ENCODE measurements around the gene PERCC1. TPM values are rescaled to one million over a fixed set of nuclear protein-coding genes. Genes with fewer than 3 reads are reported as not detected.

PERCC1 gene
- total RNA-seq, 1 donor from 2014 or later = not detected

- Histone ChIP-seq H3K36me3 (peaks cover 0 to 40% of the 10 kb centered on the region in 2 donors), H3K9me3 (no peaks in the 10 kb centered on the region), H3K4me3 (no peak overlapping the region), H3K27me3 (no peaks in the 10 kb centered on the region), H3K4me1 (no peaks in the 10 kb centered on the region), H3K27ac (no peak overlapping the region)
- no peak for DNase-seq (ENCODE audit: extremely low spot score in 2 of 2)
- intact Hi-C loops (cut with DNase I) = no loop called here
- TF ChIP-seq POLR2A (IDR thresholded peaks at IDR 0.05) (no peak), POLR2AphosphoS5 (IDR thresholded peaks at IDR 0.05; ENCODE audit: insufficient read depth in 1 of 2, low read depth in 1 of 2) (peak in 1 of 2 donors; percentile 20)
Observed at GRCh38 chr16:1461146-1461545, 30.3 kb downstream of the PERCC1 start.

DNA sequence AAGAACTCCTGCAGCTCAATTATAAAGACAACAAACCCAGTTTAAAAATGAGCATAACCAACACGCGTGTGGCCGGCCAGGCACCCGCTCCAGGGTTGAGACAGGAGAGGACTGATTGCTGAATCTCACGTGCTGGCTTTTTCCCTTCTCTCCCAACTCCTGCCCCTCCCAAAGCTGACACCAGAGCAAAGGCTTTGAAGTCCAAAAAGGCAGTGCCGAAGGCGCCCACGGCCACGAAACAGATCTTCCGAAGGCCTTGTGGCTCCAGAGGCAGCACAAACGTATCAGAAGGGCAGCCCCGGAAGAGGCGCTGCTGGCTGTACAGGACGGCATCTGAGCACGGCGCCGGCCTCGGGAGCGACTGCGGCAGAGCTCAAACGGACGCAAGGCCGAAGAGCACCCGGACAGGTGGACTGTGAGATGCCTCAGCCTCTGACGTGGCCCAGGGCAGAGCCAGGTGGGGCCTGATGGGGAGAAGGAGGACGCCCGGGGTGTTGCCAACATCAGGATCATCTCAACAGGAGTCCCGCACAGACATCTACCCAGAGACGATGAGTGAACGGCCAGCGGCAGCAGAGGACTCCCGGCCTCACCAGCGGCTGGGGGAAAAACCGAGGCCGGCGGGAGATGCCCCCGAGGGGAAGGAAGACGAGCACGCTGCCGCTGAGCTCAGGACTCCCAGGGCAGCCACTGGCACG is 33.5 kb downstream of the PERCC1 start:
- intact Hi-C loops (cut with DNase I) = no loop called here
- TF ChIP-seq POLR2A (IDR thresholded peaks at IDR 0.05) (no peak), POLR2AphosphoS5 (IDR thresholded peaks at IDR 0.05; ENCODE audit: insufficient read depth in 1 of 2, low read depth in 1 of 2) (no peak)
- TF ChIP-seq, protein P1, sequence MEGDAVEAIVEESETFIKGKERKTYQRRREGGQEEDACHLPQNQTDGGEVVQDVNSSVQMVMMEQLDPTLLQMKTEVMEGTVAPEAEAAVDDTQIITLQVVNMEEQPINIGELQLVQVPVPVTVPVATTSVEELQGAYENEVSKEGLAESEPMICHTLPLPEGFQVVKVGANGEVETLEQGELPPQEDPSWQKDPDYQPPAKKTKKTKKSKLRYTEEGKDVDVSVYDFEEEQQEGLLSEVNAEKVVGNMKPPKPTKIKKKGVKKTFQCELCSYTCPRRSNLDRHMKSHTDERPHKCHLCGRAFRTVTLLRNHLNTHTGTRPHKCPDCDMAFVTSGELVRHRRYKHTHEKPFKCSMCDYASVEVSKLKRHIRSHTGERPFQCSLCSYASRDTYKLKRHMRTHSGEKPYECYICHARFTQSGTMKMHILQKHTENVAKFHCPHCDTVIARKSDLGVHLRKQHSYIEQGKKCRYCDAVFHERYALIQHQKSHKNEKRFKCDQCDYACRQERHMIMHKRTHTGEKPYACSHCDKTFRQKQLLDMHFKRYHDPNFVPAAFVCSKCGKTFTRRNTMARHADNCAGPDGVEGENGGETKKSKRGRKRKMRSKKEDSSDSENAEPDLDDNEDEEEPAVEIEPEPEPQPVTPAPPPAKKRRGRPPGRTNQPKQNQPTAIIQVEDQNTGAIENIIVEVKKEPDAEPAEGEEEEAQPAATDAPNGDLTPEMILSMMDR (IDR thresholded peaks at IDR 0.05) = no peak
- H3K27ac ChIP-seq = no peak overlapping the region
- no peaks in the 10 kb centered on the region for H3K4me1 ChIP-seq
- no peaks in the 10 kb centered on the region for H3K9me3 ChIP-seq
- no peak for DNase-seq (ENCODE audit: extremely low spot score in 2 of 2)
- H3K4me3 ChIP-seq = no peak overlapping the region
- peaks cover 0 to 20% of the 10 kb centered on the region in 2 donors for H3K36me3 ChIP-seq
- H3K27me3 ChIP-seq = no peaks in the 10 kb centered on the region

DNA sequence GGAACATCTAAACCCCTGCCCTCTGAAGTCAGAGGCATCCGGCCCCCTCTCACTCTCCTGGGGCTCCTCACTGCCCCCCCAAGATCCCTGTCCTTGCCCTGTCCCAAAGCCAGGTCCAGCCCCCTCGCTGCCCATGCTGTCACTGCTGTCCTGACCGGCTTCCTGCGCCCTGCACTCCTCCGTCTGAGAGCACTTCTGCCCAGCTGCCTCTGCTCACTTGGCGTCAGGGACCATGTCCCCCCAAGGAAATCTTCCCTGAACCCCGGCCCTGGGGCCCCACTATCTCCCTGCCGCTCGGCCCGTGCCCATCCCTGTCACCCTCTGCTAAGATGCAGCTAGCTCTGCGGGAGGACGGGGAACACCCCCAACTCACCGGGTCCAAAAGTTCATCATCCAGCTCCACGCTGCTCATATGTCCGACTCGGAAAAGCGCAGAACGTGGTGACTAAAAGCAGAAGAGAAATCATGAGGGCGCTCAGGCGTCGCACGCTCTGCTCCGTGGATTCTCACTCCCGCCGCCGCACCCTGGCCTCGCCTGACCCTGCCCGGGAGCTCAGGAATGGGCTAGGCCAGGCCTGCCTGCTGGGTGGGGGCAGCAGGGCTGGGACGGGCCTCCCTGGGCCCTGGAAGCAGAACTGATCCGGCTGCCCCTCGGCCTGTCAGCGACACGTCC is 34.2 kb downstream of the PERCC1 start:
- intact Hi-C loops (cut with DNase I) = no loop called here
- no peak for DNase-seq (ENCODE audit: extremely low spot score in 2 of 2)
- no peak for TF ChIP-seq POLR2AphosphoS5 (IDR thresholded peaks at IDR 0.05; ENCODE audit: insufficient read depth in 1 of 2, low read depth in 1 of 2)
- no peak for TF ChIP-seq POLR2A (IDR thresholded peaks at IDR 0.05)
- TF ChIP-seq, protein P1 (IDR thresholded peaks at IDR 0.05) = no peak
- Histone ChIP-seq H3K36me3 (peaks cover 0 to 20% of the 10 kb centered on the region in 2 donors), H3K27me3 (no peaks in the 10 kb centered on the region), H3K27ac (no peak overlapping the region), H3K4me1 (no peaks in the 10 kb centered on the region), H3K4me3 (no peak overlapping the region), H3K9me3 (no peaks in the 10 kb centered on the region)

GRCh38 chr16:1465567-1465915 is 34.7 kb downstream of the PERCC1 start:
- peaks cover 0 to 16% of the 10 kb centered on the region in 2 donors for H3K36me3 ChIP-seq
- H3K27me3 ChIP-seq = no peaks in the 10 kb centered on the region
- TF ChIP-seq POLR2A (IDR thresholded peaks at IDR 0.05) = no peak
- TF ChIP-seq, protein P1 (IDR thresholded peaks at IDR 0.05) = no peak
- TF ChIP-seq POLR2AphosphoS5 (IDR thresholded peaks at IDR 0.05; ENCODE audit: insufficient read depth in 1 of 2, low read depth in 1 of 2) = no peak
- no peak for DNase-seq (ENCODE audit: extremely low spot score in 2 of 2)
- no peaks in the 10 kb centered on the region for H3K9me3 ChIP-seq
- no peak overlapping the region for H3K4me3 ChIP-seq
- intact Hi-C loops (cut with DNase I) = no loop called here
- no peaks in the 10 kb centered on the region for H3K4me1 ChIP-seq
- no peak overlapping the region for H3K27ac ChIP-seq

DNA sequence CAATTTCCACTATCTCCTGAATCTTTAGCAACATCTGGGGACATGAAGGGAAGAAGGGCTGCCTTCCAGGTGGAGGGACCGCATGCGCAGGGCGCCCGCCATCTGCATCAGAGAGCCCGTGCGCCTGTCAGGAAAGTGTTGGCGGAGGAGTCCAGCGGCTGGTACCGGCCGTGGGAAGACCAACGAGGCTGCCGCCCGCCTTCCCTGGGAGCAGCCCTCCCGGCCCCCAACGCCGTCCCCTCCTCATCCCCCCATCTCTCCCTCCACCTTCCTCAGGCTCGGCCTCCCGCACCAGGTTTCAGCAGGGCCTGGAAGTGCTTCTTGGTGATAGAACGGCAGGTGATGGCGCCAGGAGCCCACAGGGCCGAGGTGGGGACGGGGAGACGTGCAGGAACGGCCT is 35.2 kb downstream of the PERCC1 start:
- Histone ChIP-seq H3K4me1 (peaks cover 3% of the 10 kb centered on the region), H3K36me3 (peaks cover 0 to 10% of the 10 kb centered on the region in 2 donors), H3K4me3 (no peak overlapping the region), H3K27me3 (no peaks in the 10 kb centered on the region), H3K9me3 (no peaks in the 10 kb centered on the region), H3K27ac (no peak overlapping the region)
- TF ChIP-seq POLR2AphosphoS5 (IDR thresholded peaks at IDR 0.05; ENCODE audit: insufficient read depth in 1 of 2, low read depth in 1 of 2) = no peak
- TF ChIP-seq, protein P1 (IDR thresholded peaks at IDR 0.05) = no peak
- intact Hi-C loops (cut with DNase I) = no loop called here
- DNase-seq (ENCODE audit: extremely low spot score in 2 of 2) = no peak

Data from vagina (tissue), 2 donors.